WTC11 (cell line): ENCODE data around the gene CYP20A1.
"Not testable (repeated sequence)": the region's sequence is repeated elsewhere in the genome, so short reads cannot be mapped to it uniquely, and the experiment has no call there.

ENCODE experiments used
- CREB1 ChIP-seq: sonication (generic); formaldehyde crosslinking; IDR thresholded peaks from 2 replicates; pipeline ENCODE4 v1.8.0; 2023; ENCODE audit warnings: mild to moderate bottlenecking, missing genetic modification reagents
- ZNF671 ChIP-seq: fragments of 250-450 bp; sonication (Bioruptor Pico); IDR thresholded peaks from 2 replicates; pipeline ENCODE4 v1.8.0; 2021; ENCODE audit warnings: mild to moderate bottlenecking
- TF ChIP-seq, protein P1 (sequence below): fragments of 200-600 bp; IDR thresholded peaks from 2 replicates; pipeline ENCODE4 v1.8.0; 2022; ENCODE audit warnings: antibody characterized with exemption
- TF ChIP-seq, protein P2 (sequence below): sonication (generic); formaldehyde crosslinking; IDR thresholded peaks from 2 replicates; pipeline ENCODE4 v1.8.1; 2022; ENCODE audit warnings: low read depth, missing genetic modification reagents, borderline replicate concordance
- TF ChIP-seq, protein P3 (sequence below): sonication (generic); formaldehyde crosslinking; IDR thresholded peaks from 2 replicates; pipeline ENCODE4 v1.8.0; 2022; ENCODE audit warnings: mild to moderate bottlenecking, missing genetic modification reagents
- TF ChIP-seq, protein P4 (sequence below): sonication (generic); formaldehyde crosslinking; IDR thresholded peaks from 2 replicates; pipeline ENCODE4 v1.8.1; 2022; ENCODE audit warnings: missing genetic modification reagents, borderline replicate concordance
- TF ChIP-seq, protein P5 (sequence below): sonication (generic); formaldehyde crosslinking; IDR thresholded peaks from 2 replicates; pipeline ENCODE4 v1.8.1; 2023; ENCODE audit warnings: mild to moderate bottlenecking, missing genetic modification reagents, moderate library complexity
- TF ChIP-seq, protein P6 (sequence below): sonication (generic); formaldehyde crosslinking; IDR thresholded peaks from 2 replicates; pipeline ENCODE4 v1.8.1; 2022; ENCODE audit warnings: mild to moderate bottlenecking, moderate library complexity, missing genetic modification reagents

DNA sequence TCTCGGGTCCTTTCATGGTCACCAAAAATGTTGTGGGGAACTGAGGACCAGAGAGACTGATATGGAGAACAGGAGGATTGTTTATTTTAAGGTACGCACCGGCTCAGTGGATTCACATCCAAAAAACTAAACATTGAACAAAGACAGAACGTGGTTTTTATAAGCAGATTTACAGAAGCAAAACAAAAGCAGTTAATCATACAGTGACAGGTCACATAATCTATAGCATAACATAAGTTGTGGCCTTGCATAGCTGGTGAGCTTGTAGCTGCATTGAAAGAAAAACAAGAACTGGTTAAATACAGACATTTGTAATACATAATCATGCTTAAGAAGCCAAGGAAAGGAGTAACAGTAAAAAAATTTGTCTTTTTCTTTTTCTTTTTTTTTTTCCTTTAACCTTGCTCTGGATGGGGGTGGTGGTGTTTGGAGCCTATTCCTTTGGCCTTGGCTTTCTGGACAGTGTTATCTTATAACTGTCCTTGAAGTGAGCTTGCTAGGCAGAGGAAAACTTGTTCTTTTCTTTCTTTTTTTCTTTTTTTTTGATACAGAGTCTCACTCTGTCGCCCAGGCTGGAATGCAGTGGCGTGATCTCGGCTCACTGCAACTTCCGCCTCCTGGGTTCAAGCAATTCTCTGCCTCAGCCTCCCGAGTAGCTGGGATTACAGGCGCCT, 14.7 kb downstream of the CYP20A1 start:
- TF ChIP-seq, protein P1, sequence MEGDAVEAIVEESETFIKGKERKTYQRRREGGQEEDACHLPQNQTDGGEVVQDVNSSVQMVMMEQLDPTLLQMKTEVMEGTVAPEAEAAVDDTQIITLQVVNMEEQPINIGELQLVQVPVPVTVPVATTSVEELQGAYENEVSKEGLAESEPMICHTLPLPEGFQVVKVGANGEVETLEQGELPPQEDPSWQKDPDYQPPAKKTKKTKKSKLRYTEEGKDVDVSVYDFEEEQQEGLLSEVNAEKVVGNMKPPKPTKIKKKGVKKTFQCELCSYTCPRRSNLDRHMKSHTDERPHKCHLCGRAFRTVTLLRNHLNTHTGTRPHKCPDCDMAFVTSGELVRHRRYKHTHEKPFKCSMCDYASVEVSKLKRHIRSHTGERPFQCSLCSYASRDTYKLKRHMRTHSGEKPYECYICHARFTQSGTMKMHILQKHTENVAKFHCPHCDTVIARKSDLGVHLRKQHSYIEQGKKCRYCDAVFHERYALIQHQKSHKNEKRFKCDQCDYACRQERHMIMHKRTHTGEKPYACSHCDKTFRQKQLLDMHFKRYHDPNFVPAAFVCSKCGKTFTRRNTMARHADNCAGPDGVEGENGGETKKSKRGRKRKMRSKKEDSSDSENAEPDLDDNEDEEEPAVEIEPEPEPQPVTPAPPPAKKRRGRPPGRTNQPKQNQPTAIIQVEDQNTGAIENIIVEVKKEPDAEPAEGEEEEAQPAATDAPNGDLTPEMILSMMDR: not testable (repeated sequence)
- TF ChIP-seq, protein P2, sequence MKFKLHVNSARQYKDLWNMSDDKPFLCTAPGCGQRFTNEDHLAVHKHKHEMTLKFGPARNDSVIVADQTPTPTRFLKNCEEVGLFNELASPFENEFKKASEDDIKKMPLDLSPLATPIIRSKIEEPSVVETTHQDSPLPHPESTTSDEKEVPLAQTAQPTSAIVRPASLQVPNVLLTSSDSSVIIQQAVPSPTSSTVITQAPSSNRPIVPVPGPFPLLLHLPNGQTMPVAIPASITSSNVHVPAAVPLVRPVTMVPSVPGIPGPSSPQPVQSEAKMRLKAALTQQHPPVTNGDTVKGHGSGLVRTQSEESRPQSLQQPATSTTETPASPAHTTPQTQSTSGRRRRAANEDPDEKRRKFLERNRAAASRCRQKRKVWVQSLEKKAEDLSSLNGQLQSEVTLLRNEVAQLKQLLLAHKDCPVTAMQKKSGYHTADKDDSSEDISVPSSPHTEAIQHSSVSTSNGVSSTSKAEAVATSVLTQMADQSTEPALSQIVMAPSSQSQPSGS (CRISPR knock-in tag): not testable (repeated sequence)
- not testable (repeated sequence) for TF ChIP-seq CREB1, ZNF671 (CRISPR knock-in tag)
- TF ChIP-seq, protein P3, sequence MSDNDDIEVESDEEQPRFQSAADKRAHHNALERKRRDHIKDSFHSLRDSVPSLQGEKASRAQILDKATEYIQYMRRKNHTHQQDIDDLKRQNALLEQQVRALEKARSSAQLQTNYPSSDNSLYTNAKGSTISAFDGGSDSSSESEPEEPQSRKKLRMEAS (CRISPR knock-in tag): not testable (repeated sequence)
- TF ChIP-seq, protein P4, sequence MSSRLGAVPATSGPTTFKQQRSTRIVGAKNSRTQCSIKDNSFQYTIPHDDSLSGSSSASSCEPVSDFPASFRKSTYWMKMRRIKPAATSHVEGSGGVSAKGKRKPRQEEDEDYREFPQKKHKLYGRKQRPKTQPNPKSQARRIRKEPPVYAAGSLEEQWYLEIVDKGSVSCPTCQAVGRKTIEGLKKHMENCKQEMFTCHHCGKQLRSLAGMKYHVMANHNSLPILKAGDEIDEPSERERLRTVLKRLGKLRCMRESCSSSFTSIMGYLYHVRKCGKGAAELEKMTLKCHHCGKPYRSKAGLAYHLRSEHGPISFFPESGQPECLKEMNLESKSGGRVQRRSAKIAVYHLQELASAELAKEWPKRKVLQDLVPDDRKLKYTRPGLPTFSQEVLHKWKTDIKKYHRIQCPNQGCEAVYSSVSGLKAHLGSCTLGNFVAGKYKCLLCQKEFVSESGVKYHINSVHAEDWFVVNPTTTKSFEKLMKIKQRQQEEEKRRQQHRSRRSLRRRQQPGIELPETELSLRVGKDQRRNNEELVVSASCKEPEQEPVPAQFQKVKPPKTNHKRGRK (CRISPR knock-in tag): not testable (repeated sequence)
- TF ChIP-seq, protein P5, sequence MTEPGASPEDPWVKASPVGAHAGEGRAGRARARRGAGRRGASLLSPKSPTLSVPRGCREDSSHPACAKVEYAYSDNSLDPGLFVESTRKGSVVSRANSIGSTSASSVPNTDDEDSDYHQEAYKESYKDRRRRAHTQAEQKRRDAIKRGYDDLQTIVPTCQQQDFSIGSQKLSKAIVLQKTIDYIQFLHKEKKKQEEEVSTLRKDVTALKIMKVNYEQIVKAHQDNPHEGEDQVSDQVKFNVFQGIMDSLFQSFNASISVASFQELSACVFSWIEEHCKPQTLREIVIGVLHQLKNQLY (CRISPR knock-in tag): not testable (repeated sequence)
- TF ChIP-seq, protein P6, sequence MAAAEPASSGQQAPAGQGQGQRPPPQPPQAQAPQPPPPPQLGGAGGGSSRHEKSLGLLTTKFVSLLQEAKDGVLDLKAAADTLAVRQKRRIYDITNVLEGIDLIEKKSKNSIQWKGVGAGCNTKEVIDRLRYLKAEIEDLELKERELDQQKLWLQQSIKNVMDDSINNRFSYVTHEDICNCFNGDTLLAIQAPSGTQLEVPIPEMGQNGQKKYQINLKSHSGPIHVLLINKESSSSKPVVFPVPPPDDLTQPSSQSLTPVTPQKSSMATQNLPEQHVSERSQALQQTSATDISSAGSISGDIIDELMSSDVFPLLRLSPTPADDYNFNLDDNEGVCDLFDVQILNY (CRISPR knock-in tag): not testable (repeated sequence)
